Measurements from ENCODE around the gene GABRG3. TPM values are rescaled to one million over a fixed set of nuclear protein-coding genes. Genes with fewer than 3 reads are reported as not detected.

GABRG3 gene
- total and polyA plus RNA-seq, 4 donors: 0.02 to 0.19 TPM; not detected in 2

- 65% methylated on average over 8 of the region's 8 CpGs for WGBS
- peaks cover 0 to 8% (median 3%) of the 10 kb centered on the region in 4 donors for H3K9me3 ChIP-seq (ENCODE audit: control insufficient read depth in 4 of 4, low read length in 3 of 4)
- no peaks in the 10 kb centered on the region for H3K4me1 ChIP-seq (ENCODE audit: control insufficient read depth in 4 of 4, insufficient read depth in 4 of 4, low read length in 3 of 4)
- no peak overlapping the region for H3K9ac ChIP-seq (ENCODE audit: low read depth in 1 of 2, low read length in 2 of 2)
- TF ChIP-seq FOXA2 (IDR thresholded peaks at IDR 0.05) (no peak), ZBTB33 (IDR thresholded peaks at IDR 0.05) (no peak), HNF4G (IDR thresholded peaks at IDR 0.05) (no peak), SP1 (IDR thresholded peaks at IDR 0.05) (no peak), REST (IDR thresholded peaks at IDR 0.05) (no peak), TAF1 (conservative IDR thresholded peaks at IDR 0.05) (no peak), ATF3 (IDR thresholded peaks at IDR 0.05) (no peak), YY1 (IDR thresholded peaks at IDR 0.05) (no peak), RAD21 (IDR thresholded peaks at IDR 0.05) (no peak)
- no peaks in the 10 kb centered on the region for H3K27me3 ChIP-seq (ENCODE audit: control insufficient read depth in 4 of 4, insufficient read depth in 4 of 4, low read length in 3 of 4)
- DNase-seq (ENCODE audit: low spot score): no peak
- no peak overlapping the region for H3K4me3 ChIP-seq (ENCODE audit: low read depth in 1 of 3, low read length in 3 of 3)
- no peak overlapping the region for H3K27ac ChIP-seq (ENCODE audit: low read depth in 1 of 2, low read length in 2 of 2)
- no peaks in the 10 kb centered on the region for H3K36me3 ChIP-seq (ENCODE audit: control insufficient read depth in 4 of 4, insufficient read depth in 3 of 4, low read depth in 1 of 4, low read length in 3 of 4)
Observed at GRCh38 chr15:27382361-27383025, 411.5 kb downstream of the GABRG3 start.

- no peak overlapping the region for H3K9ac ChIP-seq (ENCODE audit: low read depth in 1 of 2, low read length in 2 of 2)
- DNase-seq (ENCODE audit: low spot score): no peak
- H3K4me3 ChIP-seq (ENCODE audit: low read depth in 1 of 3, low read length in 3 of 3): no peak overlapping the region
- WGBS: 54% methylated on average over 4 of the region's 4 CpGs
- H3K9me3 ChIP-seq (ENCODE audit: control insufficient read depth in 4 of 4, low read length in 3 of 4): peaks cover 0 to 12% (median 3%) of the 10 kb centered on the region in 4 donors
- H3K27me3 ChIP-seq (ENCODE audit: control insufficient read depth in 4 of 4, insufficient read depth in 4 of 4, low read length in 3 of 4): no peaks in the 10 kb centered on the region
- no peak overlapping the region for H3K27ac ChIP-seq (ENCODE audit: low read depth in 1 of 2, low read length in 2 of 2)
- H3K4me1 ChIP-seq (ENCODE audit: control insufficient read depth in 4 of 4, insufficient read depth in 4 of 4, low read length in 3 of 4): no peaks in the 10 kb centered on the region
- TF ChIP-seq FOXA1 (IDR thresholded peaks at IDR 0.05): no peak
- TF ChIP-seq ZBTB33 (IDR thresholded peaks at IDR 0.05): no peak
- no peak for TF ChIP-seq ATF3 (IDR thresholded peaks at IDR 0.05)
- TF ChIP-seq NR2F2 (IDR thresholded peaks at IDR 0.05): no peak
- H3K36me3 ChIP-seq (ENCODE audit: control insufficient read depth in 4 of 4, insufficient read depth in 3 of 4, low read depth in 1 of 4, low read length in 3 of 4): no peaks in the 10 kb centered on the region
Observed at GRCh38 chr15:27383726-27384125, 412.7 kb downstream of the GABRG3 start.

All from liver (tissue), 9 donors.